Activated CD4-positive, alpha-beta T cell treated with anti-CD3 and anti-CD28 coated beads, Interleukin-2, Interleukin-4, amounts not matched to agents 100 ng/mL and 50 ng/mL, durations not matched to agents 16 hours and 8 hours (primary cell): ENCODE results near the gene ENHO.
"Not testable (repeated sequence)": the region's sequence is repeated elsewhere in the genome, so short reads cannot be mapped to it uniquely, and the experiment has no call there.

Experiments
- DNase-seq: peaks from one replicate; pipeline ENCODE4 v3.0.0-alpha.2; 2020; ENCODE audit warnings: low spot score

Gene ENHO

GRCh38 chr9:34555500-34555899 lies 32.7 kb upstream of the ENHO start:
- no peak for DNase-seq

GRCh38 chr9:34555002-34555348 lies 32.2 kb upstream of the ENHO start:
- DNase-seq = no peak

GRCh38 chr9:34554211-34555001 lies 31.6 kb upstream of the ENHO start:
- no peak for DNase-seq

- no peak for DNase-seq
Measured at GRCh38 chr9:34553511-34554021, 30.8 kb upstream of the ENHO start.

- DNase-seq = no peak
Measured at GRCh38 chr9:34552986-34553385, 30.2 kb upstream of the ENHO start.

GRCh38 chr9:34552606-34552981 lies 29.8 kb upstream of the ENHO start:
- DNase-seq = no peak

- DNase-seq = no peak
Measured at GRCh38 chr9:34551751-34552605, 29.2 kb upstream of the ENHO start.

GRCh38 chr9:34550681-34551270 lies 28.0 kb upstream of the ENHO start:
- no peak for DNase-seq

- DNase-seq = no peak
Measured at GRCh38 chr9:34550016-34550680, 27.4 kb upstream of the ENHO start.

GRCh38 chr9:34549407-34549732 lies 26.6 kb upstream of the ENHO start:
- DNase-seq = no peak

GRCh38 chr9:34547960-34548611 lies 25.3 kb upstream of the ENHO start:
- DNase-seq = no peak

- peak; percentile 36 for DNase-seq
Measured at GRCh38 chr9:34546834-34547827, 24.3 kb upstream of the ENHO start.

GRCh38 chr9:34546102-34546833 lies 23.5 kb upstream of the ENHO start:
- DNase-seq = no peak

GRCh38 chr9:34545497-34545896 lies 22.7 kb upstream of the ENHO start:
- DNase-seq = no peak

- DNase-seq = no peak
Measured at GRCh38 chr9:34544035-34544434, 21.2 kb upstream of the ENHO start.

- no peak for DNase-seq
Measured at GRCh38 chr9:34541540-34541939, 18.8 kb upstream of the ENHO start.

- no peak for DNase-seq
Measured at GRCh38 chr9:34540827-34541226, 18.0 kb upstream of the ENHO start.

- DNase-seq = no peak
Measured at GRCh38 chr9:34536685-34537084, 13.9 kb upstream of the ENHO start.

GRCh38 chr9:34532041-34532440 lies 9.3 kb upstream of the ENHO start:
- not testable (repeated sequence) for DNase-seq

- no peak for DNase-seq
Measured at GRCh38 chr9:34526026-34526425, 3.2 kb upstream of the ENHO start.
